ENCODE measurements around the gene LRRFIP1.

- TF ChIP-seq, protein P1, sequence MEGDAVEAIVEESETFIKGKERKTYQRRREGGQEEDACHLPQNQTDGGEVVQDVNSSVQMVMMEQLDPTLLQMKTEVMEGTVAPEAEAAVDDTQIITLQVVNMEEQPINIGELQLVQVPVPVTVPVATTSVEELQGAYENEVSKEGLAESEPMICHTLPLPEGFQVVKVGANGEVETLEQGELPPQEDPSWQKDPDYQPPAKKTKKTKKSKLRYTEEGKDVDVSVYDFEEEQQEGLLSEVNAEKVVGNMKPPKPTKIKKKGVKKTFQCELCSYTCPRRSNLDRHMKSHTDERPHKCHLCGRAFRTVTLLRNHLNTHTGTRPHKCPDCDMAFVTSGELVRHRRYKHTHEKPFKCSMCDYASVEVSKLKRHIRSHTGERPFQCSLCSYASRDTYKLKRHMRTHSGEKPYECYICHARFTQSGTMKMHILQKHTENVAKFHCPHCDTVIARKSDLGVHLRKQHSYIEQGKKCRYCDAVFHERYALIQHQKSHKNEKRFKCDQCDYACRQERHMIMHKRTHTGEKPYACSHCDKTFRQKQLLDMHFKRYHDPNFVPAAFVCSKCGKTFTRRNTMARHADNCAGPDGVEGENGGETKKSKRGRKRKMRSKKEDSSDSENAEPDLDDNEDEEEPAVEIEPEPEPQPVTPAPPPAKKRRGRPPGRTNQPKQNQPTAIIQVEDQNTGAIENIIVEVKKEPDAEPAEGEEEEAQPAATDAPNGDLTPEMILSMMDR (IDR thresholded peaks at IDR 0.05), result no peak
- no peak for TF ChIP-seq TP53 (CRISPR knock-in tag; IDR thresholded peaks at IDR 0.05)
- TF ChIP-seq POLR2A (IDR thresholded peaks at IDR 0.05; ENCODE audit: low read length), result no peak
- no peak for TF ChIP-seq CBX2 (IDR thresholded peaks at IDR 0.05; ENCODE audit: borderline replicate concordance, low read depth)
These were observed 11.9 kb downstream of the LRRFIP1 start for GRCh38 chr2:237639052-237639835.

All from A549 (cell line).